ENCODE results near the gene MAVS.

- TF ChIP-seq POLR2AphosphoS5 (IDR thresholded peaks at IDR 0.05), result no peak
- no peak for TF ChIP-seq EP300 (IDR thresholded peaks at IDR 0.05; ENCODE audit: low read depth)
- TF ChIP-seq POLR2A (IDR thresholded peaks at IDR 0.05), result no peak
- TF ChIP-seq, protein P1, sequence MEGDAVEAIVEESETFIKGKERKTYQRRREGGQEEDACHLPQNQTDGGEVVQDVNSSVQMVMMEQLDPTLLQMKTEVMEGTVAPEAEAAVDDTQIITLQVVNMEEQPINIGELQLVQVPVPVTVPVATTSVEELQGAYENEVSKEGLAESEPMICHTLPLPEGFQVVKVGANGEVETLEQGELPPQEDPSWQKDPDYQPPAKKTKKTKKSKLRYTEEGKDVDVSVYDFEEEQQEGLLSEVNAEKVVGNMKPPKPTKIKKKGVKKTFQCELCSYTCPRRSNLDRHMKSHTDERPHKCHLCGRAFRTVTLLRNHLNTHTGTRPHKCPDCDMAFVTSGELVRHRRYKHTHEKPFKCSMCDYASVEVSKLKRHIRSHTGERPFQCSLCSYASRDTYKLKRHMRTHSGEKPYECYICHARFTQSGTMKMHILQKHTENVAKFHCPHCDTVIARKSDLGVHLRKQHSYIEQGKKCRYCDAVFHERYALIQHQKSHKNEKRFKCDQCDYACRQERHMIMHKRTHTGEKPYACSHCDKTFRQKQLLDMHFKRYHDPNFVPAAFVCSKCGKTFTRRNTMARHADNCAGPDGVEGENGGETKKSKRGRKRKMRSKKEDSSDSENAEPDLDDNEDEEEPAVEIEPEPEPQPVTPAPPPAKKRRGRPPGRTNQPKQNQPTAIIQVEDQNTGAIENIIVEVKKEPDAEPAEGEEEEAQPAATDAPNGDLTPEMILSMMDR (IDR thresholded peaks at IDR 0.05), result no peak
Observed at GRCh38 chr20:3875378-3875974, 28.8 kb downstream of the MAVS start.

Data from transverse colon (tissue), 4 donors.